Coronary artery (tissue), 2 donors: Measurements from ENCODE around the gene MAD1L1.

ENCODE experiments used
- DNase-seq: peaks from one replicate; pipeline ENCODE4 v3.0.0-alpha.2; 2017; ENCODE audit warnings: low spot score
- H3K27ac ChIP-seq, 2 donors: fragments of 200-600 bp; sonication (generic); one replicate each; pipeline ENCODE4 v1.5.1; 2016 to 2019
- H3K4me3 ChIP-seq: fragments of 200-600 bp; sonication (generic); 2 replicates; pipeline ENCODE4 v1.5.1; 2016; ENCODE audit warnings: mild to moderate bottlenecking, moderate library complexity
- CTCF ChIP-seq: fragments of 200-600 bp; sonication (generic); IDR thresholded peaks from one replicate; pipeline ENCODE4 v1.5.1; 2019; ENCODE audit warnings: antibody characterized with exemption

MAD1L1 gene

GRCh38 chr7:2126621-2127020 lies 106.1 kb downstream of the MAD1L1 start:
- Histone ChIP-seq H3K27ac (no peak overlapping the region), H3K4me3 (no peak overlapping the region)
- no peak for DNase-seq
- no peak for TF ChIP-seq CTCF

GRCh38 chr7:2125931-2126330 lies 106.8 kb downstream of the MAD1L1 start:
- no peak for DNase-seq
- TF ChIP-seq CTCF: no peak
- no peak overlapping the region for H3K4me3 ChIP-seq
- H3K27ac ChIP-seq: no peak overlapping the region

- Histone ChIP-seq H3K4me3 (no peak overlapping the region), H3K27ac (no peak overlapping the region)
- DNase-seq: no peak
- TF ChIP-seq CTCF: no peak
Observed at GRCh38 chr7:2124604-2125345, 108.0 kb downstream of the MAD1L1 start.

- Histone ChIP-seq H3K4me3 (no peak overlapping the region), H3K27ac (no peak overlapping the region)
- TF ChIP-seq CTCF: no peak
- no peak for DNase-seq
Observed at GRCh38 chr7:2123916-2124315, 108.8 kb downstream of the MAD1L1 start.

GRCh38 chr7:2123360-2123759 lies 109.4 kb downstream of the MAD1L1 start:
- TF ChIP-seq CTCF: no peak
- Histone ChIP-seq H3K27ac (no peak overlapping the region), H3K4me3 (no peak overlapping the region)
- no peak for DNase-seq

- Histone ChIP-seq H3K4me3 (no peak overlapping the region), H3K27ac (no peak overlapping the region)
- TF ChIP-seq CTCF: no peak
- no peak for DNase-seq
Observed at GRCh38 chr7:2122651-2123050, 110.1 kb downstream of the MAD1L1 start.
